DND-41 (cell line): Measurements from ENCODE around the gene URM1.

Experiments used
- ATAC-seq: fragments of 200-7000 bp; cut with Tn5 transposase; 3 replicates; pipeline ENCODE4 v1.9.1; 2021; ENCODE audit warnings: low read depth; ENCODE audit not compliant: insufficient read depth
- DNase-seq: peaks from one replicate; pipeline ENCODE4 v3.0.0-alpha.2; 2020
- H2AFZ ChIP-seq: 2 replicates; pipeline ENCODE4 v1.6.0; 2012; ENCODE audit warnings: low read depth, low read length
- H3K27ac ChIP-seq: 2 replicates; pipeline ENCODE4 v1.5.1; 2012; ENCODE audit warnings: low read length, inconsistent platforms
- H3K27me3 ChIP-seq: fragments of 200-600 bp; sonication (generic); 2 replicates; pipeline ENCODE4 v1.6.0; 2012; ENCODE audit warnings: low read length, mild to moderate bottlenecking, inconsistent platforms; ENCODE audit not compliant: insufficient read depth, poor library complexity
- H3K36me3 ChIP-seq: 2 replicates; pipeline ENCODE4 v1.5.1; 2012; ENCODE audit warnings: low read length, inconsistent platforms; ENCODE audit not compliant: insufficient read depth
- H3K4me1 ChIP-seq: 2 replicates; pipeline ENCODE4 v1.5.1; 2012; ENCODE audit warnings: mild to moderate bottlenecking, low read length; ENCODE audit not compliant: insufficient read depth
- H3K4me2 ChIP-seq: 2 replicates; pipeline ENCODE4 v1.6.0; 2012; ENCODE audit warnings: mild to moderate bottlenecking, moderate library complexity, low read length, inconsistent platforms; ENCODE audit not compliant: insufficient read depth
- H3K4me3 ChIP-seq, 2 experiments: fragments of 200-600 bp in 1 of 2; shearing (Covaris generic) in 1 of 2; 2 replicates each; pipeline ENCODE4 v1.5.1; 2012 to 2016; ENCODE audit warnings: inconsistent platforms in 2 of 2, low read length in 2 of 2, mild to moderate bottlenecking in 2 of 2, low read depth in 1 of 2, moderate library complexity in 1 of 2
- H3K79me2 ChIP-seq: 2 replicates; pipeline ENCODE4 v1.6.0; 2012; ENCODE audit warnings: low read length, inconsistent platforms; ENCODE audit not compliant: insufficient read depth
- H3K9ac ChIP-seq: 2 replicates; pipeline ENCODE4 v1.6.0; 2012; ENCODE audit warnings: low read depth, mild to moderate bottlenecking, inconsistent platforms, low read length, moderate library complexity
- H3K9me3 ChIP-seq: 2 replicates; pipeline ENCODE4 v1.5.1; 2012; ENCODE audit warnings: low read length, moderate library complexity, mild to moderate bottlenecking, inconsistent platforms; ENCODE audit not compliant: insufficient read depth, severe bottlenecking
- H4K20me1 ChIP-seq: 2 replicates; pipeline ENCODE4 v1.6.0; 2012; ENCODE audit warnings: low read length; ENCODE audit not compliant: insufficient read depth
- CTCF ChIP-seq: IDR thresholded peaks from 2 replicates; pipeline ENCODE4 v1.5.1; 2012; ENCODE audit warnings: borderline replicate concordance, low read length, moderate library complexity, mild to moderate bottlenecking; ENCODE audit not compliant: poor library complexity, severe bottlenecking; ENCODE audit errors: extremely low read depth
- EZH2 ChIP-seq: IDR thresholded peaks from 3 replicates; pipeline ENCODE4 v1.6.1; 2012; ENCODE audit warnings: borderline replicate concordance, low read depth, mild to moderate bottlenecking, moderate library complexity, low read length, inconsistent platforms; ENCODE audit not compliant: severe bottlenecking

The URM1 gene

GRCh38 chr9:128343855-128344254 lies 27.3 kb upstream of the URM1 start:
- H3K9me3 ChIP-seq, result no peaks in the 10 kb centered on the region
- peaks cover 52% of the 10 kb centered on the region for H3K36me3 ChIP-seq
- DNase-seq, result no peak
- H4K20me1 ChIP-seq, result no peaks in the 10 kb centered on the region
- peaks cover 8% of the 10 kb centered on the region for H3K79me2 ChIP-seq
- H3K4me1 ChIP-seq, result peaks cover 21% of the 10 kb centered on the region
- no peak for TF ChIP-seq CTCF
- TF ChIP-seq EZH2, result no peak
- no peak for ATAC-seq
- no peak overlapping the region for H3K4me3 ChIP-seq
- no peak overlapping the region for H3K9ac ChIP-seq
- no peak overlapping the region for H2AFZ ChIP-seq
- H3K4me2 ChIP-seq, result no peak overlapping the region
- H3K27me3 ChIP-seq, result no peaks in the 10 kb centered on the region
- no peak overlapping the region for H3K27ac ChIP-seq

- peaks cover 15% of the 10 kb centered on the region for H3K4me1 ChIP-seq
- peak; percentile 20 for TF ChIP-seq CTCF
- no peak for TF ChIP-seq EZH2
- H3K27me3 ChIP-seq, result no peaks in the 10 kb centered on the region
- H3K9me3 ChIP-seq, result no peaks in the 10 kb centered on the region
- no peak overlapping the region for H3K9ac ChIP-seq
- peaks cover 63% of the 10 kb centered on the region for H3K36me3 ChIP-seq
- no peak overlapping the region for H3K4me2 ChIP-seq
- H3K4me3 ChIP-seq, result no peak overlapping the region
- ATAC-seq, result no peak
- H4K20me1 ChIP-seq, result no peaks in the 10 kb centered on the region
- no peak overlapping the region for H2AFZ ChIP-seq
- H3K79me2 ChIP-seq, result peaks cover 8% of the 10 kb centered on the region
- no peak overlapping the region for H3K27ac ChIP-seq
- DNase-seq, result no peak
These were observed 26.1 kb upstream of the URM1 start for GRCh38 chr9:128344931-128345605.

- H2AFZ ChIP-seq, result no peak overlapping the region
- H3K36me3 ChIP-seq, result peaks cover 64% of the 10 kb centered on the region
- H3K27me3 ChIP-seq, result no peaks in the 10 kb centered on the region
- no peak overlapping the region for H3K4me2 ChIP-seq
- no peaks in the 10 kb centered on the region for H3K9me3 ChIP-seq
- DNase-seq, result no peak
- no peak for TF ChIP-seq EZH2
- no peak for TF ChIP-seq CTCF
- no peak overlapping the region for H3K4me3 ChIP-seq
- no peak overlapping the region for H3K27ac ChIP-seq
- no peak for ATAC-seq
- no peaks in the 10 kb centered on the region for H3K79me2 ChIP-seq
- no peak overlapping the region for H3K9ac ChIP-seq
- H3K4me1 ChIP-seq, result no peaks in the 10 kb centered on the region
- no peaks in the 10 kb centered on the region for H4K20me1 ChIP-seq
These were observed 22.0 kb upstream of the URM1 start for GRCh38 chr9:128349125-128349524.
